B cell (primary cell): Measurements from ENCODE around the gene IFT122. TPM values are rescaled to one million over a fixed set of nuclear protein-coding genes. Genes with fewer than 3 reads are reported as not detected.

Experiments
- ATAC-seq: fragments of 200-7000 bp; cut with Tn5 transposase; one replicate; pipeline ENCODE4 v1.10.0; 2021; ENCODE audit warnings: low read depth, mild to moderate bottlenecking, moderate number of reproducible peaks, moderate library complexity
- CTCF ChIA-PET: fragments of 350-600 bp; sonication (Branson Sonifier 250); formaldehyde crosslinking; loops from one replicate; lab custom pipeline; 2021; ENCODE audit warnings: antibody characterized with exemption, inconsistent platforms; lab: Charles Lee
- POLR2A ChIA-PET: fragments of 350-600 bp; sonication (Branson Sonifier 250); formaldehyde crosslinking; loops from one replicate; lab custom pipeline; 2021; ENCODE audit warnings: antibody characterized with exemption; lab: Charles Lee
- DNase-seq: peaks from one replicate; pipeline ENCODE4 v3.0.0; 2013
- H2AFZ ChIP-seq: 2 replicates; pipeline ENCODE4 v1.6.1; 2012; ENCODE audit warnings: mild to moderate bottlenecking, low read depth, low read length; ENCODE audit not compliant: insufficient read depth, poor library complexity, severe bottlenecking
- H3K27ac ChIP-seq, 2 donors: 1 replicate in 1 of 2; 2 replicates in 1 of 2; pipeline ENCODE4 v1.5.1; 2012 to 2013; ENCODE audit warnings: low read length in 2 of 2, mild to moderate bottlenecking in 2 of 2, moderate library complexity in 1 of 2
- H3K27me3 ChIP-seq, 4 experiments: fragments of 200-600 bp in 1 of 4; sonication (generic) in 1 of 4; replicated peaks in 1 of 4; 1 replicate in 2 of 4; 2 replicates in 2 of 4; pipeline versions ENCODE4 v1.6.1 to v1.7.0; 2013 to 2016; ENCODE audit warnings: low read length in 3 of 4, mild to moderate bottlenecking in 2 of 4, mixed read lengths in 1 of 4, moderate library complexity in 1 of 4; ENCODE audit not compliant: insufficient read depth in 4 of 4, control insufficient read depth in 3 of 4; ENCODE audit errors: control extremely low read depth in 1 of 4
- H3K36me3 ChIP-seq, 2 experiments: replicated peaks in 1 of 2; 1 replicate in 1 of 2; 2 replicates in 1 of 2; pipeline versions ENCODE4 v1.6.1 to v1.7.1; 2013; ENCODE audit warnings: low read length in 1 of 2; ENCODE audit not compliant: insufficient read depth in 2 of 2, control insufficient read depth in 1 of 2; ENCODE audit errors: control extremely low read depth in 1 of 2, extremely low read depth in 1 of 2
- H3K4me1 ChIP-seq, 2 donors: fragments of 200-600 bp in 1 of 2; sonication (generic) in 1 of 2; 1 replicate in 1 of 2; 2 replicates in 1 of 2; pipeline versions ENCODE4 v1.5.1 to v1.6.1; 2013 to 2017; ENCODE audit warnings: low read length in 2 of 2; ENCODE audit not compliant: control insufficient read depth in 2 of 2, insufficient read depth in 2 of 2
- H3K4me2 ChIP-seq: replicated peaks from 2 replicates; pipeline ENCODE3; 2012; ENCODE audit warnings: mild to moderate bottlenecking, low read depth, low read length; ENCODE audit not compliant: poor library complexity, severe bottlenecking
- H3K4me3 ChIP-seq, 5 experiments: fragments of 200-600 bp in 1 of 5; sonication (generic) in 1 of 5; 1 replicate in 3 of 5; 2 replicates in 2 of 5; pipeline versions ENCODE4 v1.5.1 to v1.7.0; 2011 to 2016; ENCODE audit warnings: low read length in 4 of 5, mild to moderate bottlenecking in 4 of 5, low read depth in 2 of 5, control low read depth in 1 of 5, moderate library complexity in 1 of 5; ENCODE audit not compliant: insufficient read depth in 1 of 5; ENCODE audit errors: control extremely low read depth in 1 of 5, extremely low read depth in 1 of 5
- H3K79me2 ChIP-seq: fragments of 200-600 bp; sonication (generic); one replicate; pipeline ENCODE4 v1.6.0; 2016; ENCODE audit warnings: low read length; ENCODE audit not compliant: control insufficient read depth, insufficient read depth
- H3K9ac ChIP-seq: fragments of 200-600 bp; sonication (generic); 2 replicates; pipeline ENCODE4 v1.6.1; 2017; ENCODE audit warnings: mild to moderate bottlenecking, low read length, moderate library complexity
- H3K9me3 ChIP-seq, 3 donors: one replicate each; pipeline versions ENCODE4 v1.6.1 to v1.7.1; 2013; ENCODE audit warnings: low read length in 2 of 3; ENCODE audit not compliant: control insufficient read depth in 2 of 3, insufficient read depth in 1 of 3; ENCODE audit errors: control extremely low read depth in 1 of 3
- H4K20me1 ChIP-seq: 2 replicates; pipeline ENCODE4 v1.6.0; 2012; ENCODE audit warnings: mild to moderate bottlenecking, low read length; ENCODE audit not compliant: insufficient read depth, control insufficient read depth, poor library complexity, severe bottlenecking
- H3K27ac Mint-ChIP-seq: one replicate; pipeline ENCODE4 v1.8.0; 2021; ENCODE audit warnings: mixed read lengths
- H3K27me3 Mint-ChIP-seq: one replicate; pipeline ENCODE4 v1.8.0; 2021; ENCODE audit warnings: mixed read lengths
- H3K4me1 Mint-ChIP-seq: one replicate; pipeline ENCODE4 v1.8.0; 2021; ENCODE audit warnings: mixed read lengths
- H3K4me3 Mint-ChIP-seq: one replicate; pipeline ENCODE4 v1.8.0; 2021; ENCODE audit warnings: mixed read lengths
- H3K9me3 Mint-ChIP-seq: one replicate; pipeline ENCODE4 v1.8.0; 2022; ENCODE audit warnings: mixed read lengths; ENCODE audit not compliant: insufficient read depth
- EZH2 ChIP-seq: IDR thresholded peaks from 2 replicates; pipeline ENCODE4 v1.6.1; 2012; ENCODE audit warnings: borderline replicate concordance, low read depth, mild to moderate bottlenecking, moderate library complexity, low read length; ENCODE audit not compliant: insufficient read depth, poor library complexity, severe bottlenecking
- WGBS: methylation state at CpG from one replicate; pipeline ENCODE4 v1.1.5; 2013; ENCODE audit warnings: missing lambda C conversion rate; ENCODE audit not compliant: insufficient coverage; 5-methylcytosine and 5-hydroxymethylcytosine counted together
- intact Hi-C: fragments of 100-400 bp; cut with micrococcal nuclease; formaldehyde crosslinking; loops from one replicate; pipeline ENCODE4 v1.10.0; 2022
- polyA plus RNA-seq: library from polyadenylated mRNA; depleted of rRNA; stranded (reverse); fragments of >200 nt; gene quantifications from 2 replicates; pipeline ENCODE4 v1.2.3, GENCODE V29; 2012
- total RNA-seq, 2 donors: library from RNA; stranded (reverse); fragments of 120-200 nt in 1 of 2; gene quantifications; 1 replicate in 1 of 2; 2 replicates in 1 of 2; pipeline versions ENCODE4 v1.2.3 to v1.2.4, GENCODE V29; 2013 to 2022
- TF ChIP-seq, protein P1 (sequence below): fragments of 200-600 bp; IDR thresholded peaks from one replicate; pipeline ENCODE4 v1.8.0; 2022; ENCODE audit warnings: antibody characterized with exemption, mild to moderate bottlenecking

IFT122 gene
- total and polyA plus RNA-seq, 2 donors (not counting 1 experiment from before 2014, with no cell fraction given), result 14.0 to 34.3 TPM

DNA sequence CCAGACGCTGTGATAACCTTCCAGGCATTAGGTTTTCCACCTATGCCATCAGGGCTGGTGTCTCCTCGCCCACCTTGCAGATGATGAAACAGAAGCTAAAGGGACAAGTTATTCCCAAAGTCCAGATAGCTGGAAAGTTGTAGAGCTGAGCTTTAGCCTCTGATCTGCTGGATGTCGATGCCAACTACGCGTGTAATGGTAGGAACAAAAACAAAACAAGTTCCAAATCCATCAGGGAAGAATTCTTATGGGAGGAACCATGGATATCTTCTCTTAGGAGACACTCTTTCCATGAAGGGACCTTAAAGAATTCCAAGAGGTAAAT, 60.3 kb downstream of the IFT122 start:
- no peaks in the 10 kb centered on the region for H4K20me1 ChIP-seq
- no peaks in the 10 kb centered on the region for H3K9me3 ChIP-seq
- ChIA-PET POLR2A (no interaction called here), CTCF (interaction anchor here (1.3 kb wide), 1 partner anchor 10 kb away, joined by 5 read pairs; no protein-coding TSS in a partner anchor)
- H3K27me3 ChIP-seq, result no peaks in the 10 kb centered on the region
- no peak overlapping the region for H3K27ac ChIP-seq
- no peak for TF ChIP-seq EZH2
- TF ChIP-seq, protein P1, sequence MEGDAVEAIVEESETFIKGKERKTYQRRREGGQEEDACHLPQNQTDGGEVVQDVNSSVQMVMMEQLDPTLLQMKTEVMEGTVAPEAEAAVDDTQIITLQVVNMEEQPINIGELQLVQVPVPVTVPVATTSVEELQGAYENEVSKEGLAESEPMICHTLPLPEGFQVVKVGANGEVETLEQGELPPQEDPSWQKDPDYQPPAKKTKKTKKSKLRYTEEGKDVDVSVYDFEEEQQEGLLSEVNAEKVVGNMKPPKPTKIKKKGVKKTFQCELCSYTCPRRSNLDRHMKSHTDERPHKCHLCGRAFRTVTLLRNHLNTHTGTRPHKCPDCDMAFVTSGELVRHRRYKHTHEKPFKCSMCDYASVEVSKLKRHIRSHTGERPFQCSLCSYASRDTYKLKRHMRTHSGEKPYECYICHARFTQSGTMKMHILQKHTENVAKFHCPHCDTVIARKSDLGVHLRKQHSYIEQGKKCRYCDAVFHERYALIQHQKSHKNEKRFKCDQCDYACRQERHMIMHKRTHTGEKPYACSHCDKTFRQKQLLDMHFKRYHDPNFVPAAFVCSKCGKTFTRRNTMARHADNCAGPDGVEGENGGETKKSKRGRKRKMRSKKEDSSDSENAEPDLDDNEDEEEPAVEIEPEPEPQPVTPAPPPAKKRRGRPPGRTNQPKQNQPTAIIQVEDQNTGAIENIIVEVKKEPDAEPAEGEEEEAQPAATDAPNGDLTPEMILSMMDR, result no peak
- H3K4me1 ChIP-seq, result no peaks in the 10 kb centered on the region
- DNase-seq (no peak), ATAC-seq (no peak)
- Mint-ChIP-seq H3K27ac (no peak overlapping the region), H3K4me1 (no peaks in the 10 kb centered on the region), H3K9me3 (no peaks in the 10 kb centered on the region), H3K27me3 (no peaks in the 10 kb centered on the region), H3K4me3 (no peak overlapping the region)
- no peak overlapping the region for H2AFZ ChIP-seq
- H3K4me2 ChIP-seq, result no peak overlapping the region
- no peak overlapping the region for H3K4me3 ChIP-seq
- intact Hi-C loops, result no loop called here
- no peak overlapping the region for H3K9ac ChIP-seq
- no peaks in the 10 kb centered on the region for H3K79me2 ChIP-seq
- peaks cover 0 to 6% of the 10 kb centered on the region in 2 experiments for H3K36me3 ChIP-seq
- 96% methylated on average over 2 of the region's 5 CpGs for WGBS

DNA sequence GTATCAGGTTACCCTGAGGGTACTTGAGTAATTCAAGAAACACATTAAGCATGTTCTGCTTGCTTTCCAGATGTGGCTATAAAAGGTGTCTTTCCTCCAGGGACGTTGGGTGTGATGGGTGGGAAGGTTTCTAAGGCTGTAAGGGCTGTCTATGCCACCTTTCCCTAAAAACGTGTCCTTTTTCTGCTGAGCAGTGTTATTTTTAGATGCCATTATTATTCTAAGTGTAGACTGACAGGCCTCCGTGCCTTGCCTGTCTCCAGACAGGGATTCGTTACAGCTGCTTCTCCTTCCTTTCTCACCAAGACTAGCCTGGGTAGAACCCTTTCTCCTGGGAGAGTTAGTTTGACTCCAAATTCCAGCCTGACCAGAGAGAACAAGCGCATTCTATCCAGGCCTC, 61.6 kb downstream of the IFT122 start:
- Mint-ChIP-seq H3K27me3 (no peaks in the 10 kb centered on the region), H3K4me1 (no peaks in the 10 kb centered on the region), H3K27ac (no peak overlapping the region), H3K4me3 (no peak overlapping the region), H3K9me3 (no peaks in the 10 kb centered on the region)
- Histone ChIP-seq H3K9me3 (no peaks in the 10 kb centered on the region), H3K4me3 (no peak overlapping the region), H3K27ac (no peak overlapping the region), H3K27me3 (no peaks in the 10 kb centered on the region), H3K4me2 (no peak overlapping the region), H3K36me3 (peaks cover 0 to 4% of the 10 kb centered on the region in 2 experiments), H3K4me1 (no peaks in the 10 kb centered on the region), H3K9ac (no peak overlapping the region), H2AFZ (no peak overlapping the region), H4K20me1 (no peaks in the 10 kb centered on the region), H3K79me2 (no peaks in the 10 kb centered on the region)
- 100% methylated on average over 1 of the region's 5 CpGs for WGBS
- ChIA-PET POLR2A (interaction anchor here (0.6 kb wide), 1 partner anchor 505 kb away, joined by 5 read pairs; no protein-coding TSS in a partner anchor), CTCF (no interaction called here)
- TF ChIP-seq EZH2, result no peak
- TF ChIP-seq, protein P1, result no peak
- intact Hi-C loops, result no loop called here
- ATAC-seq, result no peak
- no peak for DNase-seq
